ENCODE results near the gene COA7. TPM values are rescaled to one million over a fixed set of nuclear protein-coding genes. Genes with fewer than 3 reads are reported as not detected.
A peak's percentile ranks its signal among the peaks of the same experiment; 100 is the strongest.

COA7 gene
- total RNA-seq, 1 experiment from 2014 or later = 38.9 TPM

DNA sequence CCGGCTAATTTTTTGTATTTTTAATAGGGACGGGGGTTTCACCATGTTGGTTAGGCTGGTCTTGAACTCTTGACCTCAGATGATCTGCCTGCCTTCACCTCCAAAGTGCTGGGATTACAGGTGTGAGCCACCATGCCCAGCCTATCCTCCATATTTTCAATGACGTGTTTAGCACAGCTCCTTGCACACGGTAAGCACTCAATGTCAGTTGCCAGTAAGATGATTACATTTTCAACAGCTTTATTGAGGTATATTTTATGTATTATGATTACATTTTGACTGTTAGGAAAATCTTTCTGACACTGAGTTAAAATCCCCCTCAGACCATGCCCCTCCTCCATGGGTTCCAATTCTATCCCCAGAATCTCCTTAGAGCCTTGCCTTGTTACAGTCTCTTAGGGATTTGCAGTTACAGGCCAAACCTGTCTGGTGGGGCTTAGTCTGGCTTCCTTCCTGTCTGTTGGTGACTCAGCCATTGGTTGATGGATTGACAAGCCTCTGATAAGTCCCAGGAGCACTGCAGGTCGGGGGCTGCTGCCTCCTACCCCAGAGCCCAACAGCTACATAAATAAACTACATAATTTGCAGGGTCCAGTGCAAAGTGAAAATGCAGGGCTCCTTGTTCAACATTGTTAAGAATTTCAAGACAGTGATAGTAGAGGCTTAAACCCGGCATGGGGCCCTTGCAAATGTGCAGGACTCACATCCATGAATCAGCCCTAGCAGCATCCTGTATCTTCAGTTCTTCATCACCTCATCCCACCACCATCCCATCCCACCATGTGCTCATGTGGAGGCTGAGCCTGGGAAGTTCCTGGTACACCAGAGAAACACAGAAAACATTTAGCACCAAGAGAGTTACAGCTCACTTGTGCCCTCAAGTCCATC lies 23.4 kb downstream of the COA7 start:
- ChIA-PET CTCF (interaction anchor here (0.7 kb wide), 1 partner anchor 47 kb away, joined by 3 read pairs; no protein-coding TSS in a partner anchor), POLR2A (interaction anchor here (1.0 to 1.1 kb wide), 2 partner anchors 10 kb away, joined by 3 to 4 read pairs; no protein-coding TSS in a partner anchor)
- intact Hi-C loops (cut with micrococcal nuclease) = no loop called here
- no peak overlapping the region for H3K4me3 Mint-ChIP-seq (ENCODE audit: unreplicated experiment)
- no TSS peak for BruUV-seq (replicated peaks)
- no peaks in the 10 kb centered on the region for H3K9me3 Mint-ChIP-seq (ENCODE audit: unreplicated experiment)
- DNase-seq (ENCODE audit: unreplicated experiment) = no peak
- TF ChIP-seq, protein P1, sequence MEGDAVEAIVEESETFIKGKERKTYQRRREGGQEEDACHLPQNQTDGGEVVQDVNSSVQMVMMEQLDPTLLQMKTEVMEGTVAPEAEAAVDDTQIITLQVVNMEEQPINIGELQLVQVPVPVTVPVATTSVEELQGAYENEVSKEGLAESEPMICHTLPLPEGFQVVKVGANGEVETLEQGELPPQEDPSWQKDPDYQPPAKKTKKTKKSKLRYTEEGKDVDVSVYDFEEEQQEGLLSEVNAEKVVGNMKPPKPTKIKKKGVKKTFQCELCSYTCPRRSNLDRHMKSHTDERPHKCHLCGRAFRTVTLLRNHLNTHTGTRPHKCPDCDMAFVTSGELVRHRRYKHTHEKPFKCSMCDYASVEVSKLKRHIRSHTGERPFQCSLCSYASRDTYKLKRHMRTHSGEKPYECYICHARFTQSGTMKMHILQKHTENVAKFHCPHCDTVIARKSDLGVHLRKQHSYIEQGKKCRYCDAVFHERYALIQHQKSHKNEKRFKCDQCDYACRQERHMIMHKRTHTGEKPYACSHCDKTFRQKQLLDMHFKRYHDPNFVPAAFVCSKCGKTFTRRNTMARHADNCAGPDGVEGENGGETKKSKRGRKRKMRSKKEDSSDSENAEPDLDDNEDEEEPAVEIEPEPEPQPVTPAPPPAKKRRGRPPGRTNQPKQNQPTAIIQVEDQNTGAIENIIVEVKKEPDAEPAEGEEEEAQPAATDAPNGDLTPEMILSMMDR (IDR thresholded peaks at IDR 0.05; ENCODE audit: unreplicated experiment) = no peak
- no peak overlapping the region for H3K27ac Mint-ChIP-seq (ENCODE audit: low read depth, unreplicated experiment)
- peaks cover 4% of the 10 kb centered on the region for H3K36me3 Mint-ChIP-seq (ENCODE audit: insufficient read depth, unreplicated experiment)
- peaks cover 14% of the 10 kb centered on the region for H3K4me1 Mint-ChIP-seq (ENCODE audit: insufficient read depth, unreplicated experiment)
- H3K27me3 Mint-ChIP-seq (ENCODE audit: insufficient read depth, unreplicated experiment) = no peaks in the 10 kb centered on the region

DNA sequence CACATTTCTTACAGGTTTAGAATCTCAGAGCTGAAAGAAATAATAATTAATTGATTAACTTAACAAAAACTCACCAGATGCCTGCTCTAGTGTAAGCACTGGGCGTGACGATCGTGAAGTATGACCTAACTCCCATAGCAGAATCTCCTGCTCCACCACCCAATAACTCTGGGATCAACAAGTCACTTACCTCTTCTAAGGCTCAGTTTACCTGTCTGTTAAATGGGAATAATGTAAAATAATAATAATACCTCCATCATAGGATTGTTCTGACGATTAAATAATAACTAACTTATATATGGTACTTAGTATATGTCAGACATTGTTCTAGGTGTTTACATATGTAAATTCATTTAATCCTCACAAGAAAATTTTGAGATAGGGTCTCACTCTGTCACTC lies 24.6 kb downstream of the COA7 start:
- Mint-ChIP-seq H3K4me1 (ENCODE audit: insufficient read depth, unreplicated experiment) (peaks cover 20% of the 10 kb centered on the region), H3K27ac (ENCODE audit: low read depth, unreplicated experiment) (peak overlapping the region; percentile 88), H3K9me3 (ENCODE audit: unreplicated experiment) (no peaks in the 10 kb centered on the region), H3K4me3 (ENCODE audit: unreplicated experiment) (no peak overlapping the region), H3K27me3 (ENCODE audit: insufficient read depth, unreplicated experiment) (no peaks in the 10 kb centered on the region), H3K36me3 (ENCODE audit: insufficient read depth, unreplicated experiment) (peaks cover 4% of the 10 kb centered on the region)
- TF ChIP-seq, protein P1 (IDR thresholded peaks at IDR 0.05; ENCODE audit: unreplicated experiment) = no peak
- ChIA-PET CTCF (interaction anchor here (0.5 to 0.8 kb wide), 2 partner anchors 80 to 106 kb away, joined by 3 to 5 read pairs; no protein-coding TSS in a partner anchor), POLR2A (interaction anchor here (1.0 to 2.0 kb wide), 7 partner anchors 8 to 269 kb away, joined by 4 to 12 read pairs (median 5); partner anchors contain the start of genes ORC1, PRPF38A and TUT4)
- intact Hi-C loops (cut with micrococcal nuclease) = no loop called here
- BruUV-seq (replicated peaks) = no TSS peak
- no peak for DNase-seq (ENCODE audit: unreplicated experiment)

DNA sequence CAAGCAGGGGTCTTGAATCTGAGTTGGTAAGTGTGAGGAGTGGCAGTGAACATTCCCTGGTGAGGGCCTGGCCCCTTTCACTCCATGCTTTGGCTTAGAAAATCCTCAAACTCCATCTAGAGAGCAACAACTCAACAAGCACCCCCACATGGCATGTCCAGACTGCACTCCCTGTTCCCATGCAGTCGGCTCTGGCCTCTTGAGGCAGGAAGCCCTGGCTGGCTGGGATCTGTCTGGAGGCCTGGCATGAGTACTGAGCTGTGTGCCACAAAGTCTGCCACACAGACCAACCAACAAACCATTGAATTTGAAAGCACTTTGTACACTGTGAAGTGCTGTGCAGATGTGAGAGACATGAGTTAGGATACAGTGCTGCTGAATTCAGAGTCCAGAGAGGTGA lies 25.2 kb downstream of the COA7 start:
- intact Hi-C loops (cut with micrococcal nuclease) = no loop called here
- Mint-ChIP-seq H3K4me3 (ENCODE audit: unreplicated experiment) (no peak overlapping the region), H3K4me1 (ENCODE audit: insufficient read depth, unreplicated experiment) (peaks cover 26% of the 10 kb centered on the region), H3K27ac (ENCODE audit: low read depth, unreplicated experiment) (peak overlapping the region; percentile 88), H3K36me3 (ENCODE audit: insufficient read depth, unreplicated experiment) (peaks cover 4% of the 10 kb centered on the region), H3K9me3 (ENCODE audit: unreplicated experiment) (no peaks in the 10 kb centered on the region), H3K27me3 (ENCODE audit: insufficient read depth, unreplicated experiment) (no peaks in the 10 kb centered on the region)
- POLR2A ChIA-PET = interaction anchor here (1.0 to 2.0 kb wide), 7 partner anchors 10 to 268 kb away, joined by 3 to 12 read pairs (median 5); partner anchors contain the start of genes ORC1, PRPF38A and TUT4
- no TSS peak for BruUV-seq (replicated peaks)
- TF ChIP-seq, protein P1 (IDR thresholded peaks at IDR 0.05; ENCODE audit: unreplicated experiment) = no peak
- CTCF ChIA-PET = interaction anchor here (0.7 to 0.8 kb wide), 2 partner anchors 73 to 106 kb away, joined by 3 to 5 read pairs; no protein-coding TSS in a partner anchor
- no peak for DNase-seq (ENCODE audit: unreplicated experiment)

DNA sequence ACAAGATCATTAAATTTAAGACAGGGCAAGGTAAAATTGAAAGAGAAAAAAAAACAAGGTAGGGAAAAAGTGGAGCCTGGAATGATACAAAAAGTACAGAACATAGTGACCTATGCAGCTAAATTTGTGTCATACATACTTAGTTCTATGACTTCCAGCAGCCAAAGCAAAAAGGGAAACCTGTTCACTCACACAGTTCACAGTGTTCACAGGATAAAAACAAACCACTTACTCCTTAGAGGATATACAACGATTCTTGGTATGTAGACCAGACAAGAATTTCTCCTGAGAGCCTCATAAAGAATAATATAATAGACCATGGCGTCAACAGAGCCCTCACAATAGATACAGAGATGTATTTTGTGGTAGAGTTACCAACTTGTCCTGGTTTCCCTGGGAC lies 27.5 kb downstream of the COA7 start:
- CTCF ChIA-PET = interaction anchor here (4.4 kb wide), 1 partner anchor 16 kb away, joined by 30 read pairs; no protein-coding TSS in a partner anchor
- peaks cover 39% of the 10 kb centered on the region for H3K4me1 Mint-ChIP-seq (ENCODE audit: insufficient read depth, unreplicated experiment)

More for the DNA sequence above, 27.5 kb downstream of the COA7 start:
- H3K9me3 Mint-ChIP-seq (ENCODE audit: unreplicated experiment) = no peaks in the 10 kb centered on the region
- H3K27me3 Mint-ChIP-seq (ENCODE audit: insufficient read depth, unreplicated experiment) = no peaks in the 10 kb centered on the region
- intact Hi-C loops (cut with micrococcal nuclease) = no loop called here
- no peak overlapping the region for H3K4me3 Mint-ChIP-seq (ENCODE audit: unreplicated experiment)
- peaks cover 4% of the 10 kb centered on the region for H3K36me3 Mint-ChIP-seq (ENCODE audit: insufficient read depth, unreplicated experiment)
- peak overlapping the region; percentile 94 for H3K27ac Mint-ChIP-seq (ENCODE audit: low read depth, unreplicated experiment)
- POLR2A ChIA-PET = interaction anchor here (1.2 to 13.1 kb wide), 5 partner anchors 10 to 150 kb away, joined by 4 to 284 read pairs (median 9); partner anchors contain the start of gene TUT4
- BruUV-seq (replicated peaks) = no TSS peak
- TF ChIP-seq, protein P1 (IDR thresholded peaks at IDR 0.05; ENCODE audit: unreplicated experiment) = no peak
- DNase-seq (ENCODE audit: unreplicated experiment) = no peak

Data from MCF 10A (cell line).